Right kidney (tissue), 1 donor: ENCODE data around the gene FRMD4B.
"Not testable (repeated sequence)": the region's sequence is repeated elsewhere in the genome, so short reads cannot be mapped to it uniquely, and the experiment has no call there.

Source experiments
- DNase-seq: peaks from one replicate; pipeline ENCODE4 v3.0.0-alpha.2; 2016

The FRMD4B gene

DNA sequence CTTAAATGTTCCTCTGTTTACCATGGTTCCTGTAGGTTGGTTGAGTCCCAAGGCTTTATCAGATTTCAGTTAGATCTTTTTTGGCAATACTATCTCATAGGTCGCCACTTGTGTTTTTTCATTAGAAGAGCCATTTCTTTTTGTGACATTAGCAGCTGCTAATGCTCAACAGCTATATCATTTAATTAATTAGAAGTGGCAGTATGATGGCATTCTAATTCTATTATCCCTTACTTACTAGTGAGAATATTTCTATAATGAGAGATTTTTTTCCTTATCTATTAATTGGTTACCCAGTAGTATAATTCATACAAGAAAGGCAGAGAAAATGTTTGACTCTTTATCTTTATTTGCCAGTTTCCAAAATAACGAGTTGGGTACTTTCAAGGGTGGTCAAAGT lies 25.2 kb downstream of the FRMD4B start:
- DNase-seq: no peak

DNA sequence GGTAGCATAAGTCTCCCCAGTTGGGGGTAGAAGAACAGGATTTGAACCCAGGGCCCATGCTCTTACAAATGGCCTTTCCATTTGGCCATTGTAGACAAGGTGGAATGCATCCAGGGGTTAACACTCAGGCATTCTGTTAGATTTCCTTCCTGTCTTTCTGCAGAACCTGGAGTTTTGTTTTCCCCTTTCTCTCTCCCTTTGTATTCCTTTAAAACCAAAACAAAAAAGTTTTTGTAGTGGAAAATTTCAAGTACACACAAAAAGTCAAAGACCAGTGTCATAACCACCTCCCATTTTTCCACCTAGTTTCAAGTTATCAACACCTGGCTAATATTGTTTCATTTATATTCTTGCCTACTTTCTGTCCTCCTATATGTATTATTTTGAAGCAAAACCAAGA lies 26.0 kb downstream of the FRMD4B start:
- no peak for DNase-seq

DNA sequence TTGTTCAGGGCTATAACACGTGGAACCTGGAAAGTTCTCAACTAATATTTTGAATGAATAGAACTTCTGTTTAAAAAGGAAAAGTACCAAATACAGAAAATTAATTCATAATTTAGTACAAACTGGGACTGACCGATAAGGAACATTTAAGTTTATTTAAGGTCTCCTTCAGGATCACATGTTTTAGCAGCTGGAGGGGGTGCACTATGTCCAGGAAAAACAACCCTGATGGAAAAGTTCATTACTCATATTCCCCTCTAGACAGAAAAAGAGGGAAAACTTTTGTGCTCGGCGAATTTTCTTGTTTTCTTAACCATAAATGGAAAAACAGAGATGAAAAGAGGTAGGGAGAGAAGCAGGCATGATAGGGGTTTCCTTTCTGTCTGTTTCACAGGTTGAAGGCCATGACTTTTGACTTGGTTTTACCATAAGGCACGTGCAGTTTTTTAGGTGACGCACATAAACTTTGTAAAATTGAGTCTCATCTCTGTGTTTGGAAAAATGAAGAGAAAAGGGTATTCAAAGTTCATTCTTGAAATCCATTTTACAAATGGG lies 26.5 kb downstream of the FRMD4B start:
- DNase-seq: no peak

DNA sequence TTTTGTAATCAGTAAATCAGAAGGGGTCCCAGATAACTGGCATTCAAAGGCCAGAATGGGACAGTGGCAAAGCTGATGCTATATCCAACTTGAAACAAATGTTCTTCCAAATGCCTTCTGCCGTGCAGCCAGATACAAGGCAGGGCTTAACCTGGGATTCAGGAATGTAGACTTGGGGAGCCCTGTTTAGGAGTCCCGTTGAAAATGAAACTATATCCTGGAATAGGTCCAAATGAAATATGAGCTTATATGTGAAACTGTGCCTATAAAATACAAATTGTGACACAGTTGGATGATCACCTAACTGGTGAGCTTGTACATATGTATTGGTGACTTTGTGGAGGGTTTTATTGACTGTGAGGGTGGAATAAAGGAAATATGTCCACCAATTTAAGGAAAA lies 28.7 kb downstream of the FRMD4B start:
- no peak for DNase-seq

- DNase-seq: no peak
These were observed 30.9 kb downstream of the FRMD4B start for GRCh38 chr3:69354948-69355347.

- no peak for DNase-seq
These were observed 32.4 kb downstream of the FRMD4B start for GRCh38 chr3:69353503-69353902.

DNA sequence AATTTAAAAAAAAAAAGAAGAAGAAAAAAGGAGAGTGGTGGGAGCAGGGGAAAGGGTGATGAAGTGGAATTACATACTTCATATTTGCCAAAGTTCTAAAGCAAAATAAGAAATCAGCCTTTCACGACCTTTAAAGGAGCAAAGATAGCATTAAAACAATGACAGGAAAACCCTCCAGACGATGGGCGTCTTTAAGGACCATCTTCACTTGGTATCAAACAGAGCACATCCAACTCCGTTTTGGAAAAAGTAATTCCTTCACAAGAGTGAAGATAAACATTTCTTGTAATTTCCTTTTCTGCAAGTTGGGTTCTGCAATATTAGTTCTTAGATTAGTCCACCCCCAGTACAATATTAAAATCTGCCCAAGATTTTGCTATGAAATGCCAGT lies 32.8 kb downstream of the FRMD4B start:
- DNase-seq: no peak

DNA sequence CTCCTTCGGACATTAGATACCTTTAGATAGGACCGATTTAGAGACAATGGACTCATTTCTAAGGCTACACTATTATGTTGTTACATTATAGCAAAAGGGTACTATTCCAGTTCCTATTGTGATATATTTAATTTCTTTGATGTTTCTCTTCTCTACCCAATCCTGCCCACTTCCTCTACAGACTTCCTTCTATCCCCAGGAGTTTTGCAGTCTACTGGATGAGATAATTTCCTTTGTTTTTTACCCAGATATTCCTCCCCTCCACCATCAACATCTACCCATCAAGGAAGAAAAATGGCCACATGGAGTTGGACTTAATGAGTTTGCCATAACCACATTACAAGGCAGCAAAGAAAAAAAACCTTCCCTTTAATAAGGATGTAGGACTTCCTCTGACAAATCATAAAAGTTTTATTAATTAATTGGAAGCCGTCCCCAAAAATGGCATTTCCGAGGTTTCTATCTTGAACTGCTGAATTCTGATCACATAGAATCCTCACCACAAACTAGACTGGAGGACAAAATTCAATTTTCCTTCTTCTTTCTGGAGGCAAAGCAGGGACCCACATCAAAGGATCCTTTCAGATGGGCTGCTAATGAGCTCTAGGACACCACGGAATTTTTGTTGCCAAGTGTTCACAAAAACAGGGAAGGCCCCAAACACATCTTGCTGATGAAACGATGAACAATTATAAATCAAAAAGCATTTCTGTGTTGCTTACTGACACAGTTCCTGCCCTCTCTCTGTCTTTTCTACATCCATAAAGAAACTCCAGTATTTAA lies 33.4 kb downstream of the FRMD4B start:
- DNase-seq: no peak

DNA sequence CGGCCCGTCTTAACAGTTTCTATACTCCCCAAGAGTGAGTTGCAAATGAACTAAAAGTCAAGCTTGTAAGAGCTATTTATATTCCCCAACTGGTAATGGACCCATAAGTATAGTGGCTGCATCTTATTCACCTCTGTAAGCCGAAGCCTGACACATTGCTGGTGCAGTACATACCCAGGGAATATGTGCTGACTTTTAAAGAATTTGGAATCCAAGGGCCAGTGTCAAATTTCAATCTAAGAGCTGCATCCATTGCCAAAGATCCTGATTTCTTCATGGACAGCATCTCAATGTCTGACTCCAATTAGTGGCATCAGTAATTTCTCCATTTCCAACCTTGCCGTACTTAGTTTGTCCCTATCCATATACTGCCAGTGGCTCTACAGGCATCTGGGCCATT lies 42.0 kb downstream of the FRMD4B start:
- DNase-seq: no peak

GRCh38 chr3:69342074-69342473 lies 43.8 kb downstream of the FRMD4B start:
- DNase-seq: no peak

GRCh38 chr3:69339760-69340159 lies 46.1 kb downstream of the FRMD4B start:
- no peak for DNase-seq

DNA sequence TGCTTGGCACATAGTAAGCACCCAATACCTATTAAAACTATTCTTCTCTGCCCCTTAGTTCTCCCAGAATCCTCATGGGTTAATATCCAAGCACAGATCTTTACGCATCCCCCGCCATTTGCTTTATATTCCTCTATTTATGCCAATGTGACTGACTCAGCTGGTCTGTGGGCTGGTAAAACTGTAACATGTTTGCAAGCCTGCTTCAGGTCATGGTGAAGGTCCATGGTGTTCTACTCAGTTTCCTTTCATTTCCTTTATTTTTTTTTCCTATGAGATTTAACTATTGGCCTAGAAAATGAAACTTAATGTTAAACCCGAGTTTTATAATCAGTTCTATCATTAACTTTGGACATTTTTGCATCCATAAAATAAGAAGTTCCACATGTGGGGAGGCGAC lies 47.0 kb downstream of the FRMD4B start:
- no peak for DNase-seq

DNA sequence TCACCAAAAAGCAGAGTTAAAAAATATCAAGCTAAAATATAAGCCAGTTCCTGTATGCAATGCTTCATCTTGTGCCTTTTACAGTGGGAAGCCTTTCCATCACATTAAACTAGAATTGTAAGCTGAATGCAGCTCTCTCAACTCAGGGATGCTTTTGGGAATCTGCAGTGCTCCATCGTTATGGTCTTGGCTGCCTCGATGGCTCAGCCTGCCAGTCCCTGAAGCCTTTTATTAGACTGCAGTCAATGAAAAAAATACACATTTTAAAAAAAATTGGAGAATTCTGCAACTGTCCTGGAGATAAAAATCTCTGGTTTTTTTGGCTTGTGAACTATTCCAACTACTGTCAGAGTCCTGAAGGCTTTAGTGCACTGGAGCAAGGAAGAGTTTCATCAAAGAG lies 53.0 kb downstream of the FRMD4B start:
- no peak for DNase-seq

- no peak for DNase-seq
These were observed 54.9 kb downstream of the FRMD4B start for GRCh38 chr3:69330891-69331400.

GRCh38 chr3:69329892-69330291 lies 56.0 kb downstream of the FRMD4B start:
- no peak for DNase-seq

DNA sequence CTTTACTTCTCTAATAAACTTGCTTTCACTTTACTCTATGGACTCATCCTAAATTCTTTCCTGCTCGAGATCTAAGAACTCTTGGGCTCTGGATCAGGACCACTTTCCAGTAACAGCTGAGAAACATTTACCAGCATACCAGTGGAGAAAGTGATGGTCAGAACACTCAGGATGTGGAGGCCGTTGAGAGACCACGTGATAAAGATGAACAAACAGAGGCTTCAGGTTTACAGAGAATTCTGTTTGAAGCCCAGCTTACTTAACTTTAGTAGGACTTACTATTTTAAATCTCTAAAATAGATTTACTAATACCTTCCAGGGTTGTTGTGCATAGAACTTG lies 57.0 kb downstream of the FRMD4B start:
- DNase-seq: no peak

- DNase-seq: no peak
These were observed 57.6 kb downstream of the FRMD4B start for GRCh38 chr3:69328103-69328962.

GRCh38 chr3:69326855-69327300 lies 59.0 kb downstream of the FRMD4B start:
- DNase-seq: no peak

- DNase-seq: no peak
These were observed 60.7 kb downstream of the FRMD4B start for GRCh38 chr3:69325151-69325550.

DNA sequence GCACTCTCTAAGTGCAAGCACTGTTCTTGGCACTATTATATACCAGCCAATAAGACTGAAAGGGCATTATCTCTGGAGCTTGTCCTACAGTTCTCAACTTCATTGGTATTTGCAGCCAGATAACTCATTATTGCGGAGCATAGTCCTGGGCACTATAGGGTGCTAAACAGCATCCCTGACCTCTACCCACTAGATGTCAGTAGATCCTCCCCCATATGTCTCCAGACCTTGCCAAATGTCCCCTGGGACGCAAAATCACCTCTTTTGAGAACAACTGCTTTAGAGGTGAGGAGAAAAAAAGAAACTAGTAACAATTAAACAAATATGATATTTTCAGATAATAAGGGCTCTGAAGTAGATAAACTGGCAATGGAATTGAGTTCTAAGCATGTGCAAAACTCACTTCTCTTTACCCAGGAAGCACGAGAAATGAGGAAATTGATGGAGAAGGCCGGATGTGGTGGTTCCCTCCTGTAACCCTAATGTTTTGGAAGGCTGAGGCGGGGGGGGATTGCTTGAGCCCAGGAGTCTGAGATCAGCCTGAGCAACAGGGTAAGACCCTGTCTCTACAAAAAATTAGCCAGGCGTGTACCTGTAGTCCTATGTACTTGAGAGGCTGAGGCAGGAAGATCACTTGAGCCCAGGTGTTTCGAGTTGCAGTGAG lies 61.4 kb downstream of the FRMD4B start:
- DNase-seq: no peak

- DNase-seq: no peak
These were observed 61.9 kb downstream of the FRMD4B start for GRCh38 chr3:69323941-69324340.

DNA sequence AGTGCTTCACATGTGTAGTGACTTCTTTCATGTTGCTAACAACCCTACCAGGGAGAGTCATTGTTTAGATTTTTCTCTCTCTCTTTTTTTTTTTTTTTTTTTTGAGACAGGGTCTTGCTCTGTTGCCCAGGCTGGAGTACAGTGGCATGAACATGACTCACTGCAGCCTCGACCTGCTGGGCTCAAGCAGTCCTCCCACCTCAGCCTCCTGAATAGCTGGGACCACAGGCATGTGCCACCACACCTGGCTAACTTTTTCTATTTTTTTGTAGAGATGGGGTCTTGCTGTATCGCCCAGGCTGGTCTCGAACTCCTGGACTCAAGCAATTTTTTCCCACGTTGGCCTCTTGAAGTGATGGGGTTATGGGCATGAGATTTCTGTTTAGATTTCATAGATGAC lies 63.4 kb downstream of the FRMD4B start:
- DNase-seq: not testable (repeated sequence)

DNA sequence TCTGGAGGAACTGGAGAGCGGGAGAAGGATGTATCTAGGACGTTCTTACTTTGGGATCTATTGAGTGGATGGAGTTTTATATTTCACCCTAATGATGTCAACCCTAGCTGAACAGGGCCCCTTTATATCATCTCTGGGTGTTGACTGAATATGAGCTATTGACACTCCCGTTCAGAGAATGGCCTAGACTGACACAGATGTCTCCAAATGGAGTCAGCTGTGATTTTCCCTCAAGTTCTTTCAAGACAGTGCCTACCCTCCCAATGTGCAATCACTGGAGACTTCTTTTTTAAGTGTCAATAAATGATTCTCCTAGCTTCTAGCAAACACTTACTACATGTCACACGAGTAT lies 63.8 kb downstream of the FRMD4B start:
- DNase-seq: no peak
